ENCODE results near the gene UPF3A.
A peak's percentile ranks its signal among the peaks of the same experiment; 100 is the strongest.

Gene UPF3A

DNA sequence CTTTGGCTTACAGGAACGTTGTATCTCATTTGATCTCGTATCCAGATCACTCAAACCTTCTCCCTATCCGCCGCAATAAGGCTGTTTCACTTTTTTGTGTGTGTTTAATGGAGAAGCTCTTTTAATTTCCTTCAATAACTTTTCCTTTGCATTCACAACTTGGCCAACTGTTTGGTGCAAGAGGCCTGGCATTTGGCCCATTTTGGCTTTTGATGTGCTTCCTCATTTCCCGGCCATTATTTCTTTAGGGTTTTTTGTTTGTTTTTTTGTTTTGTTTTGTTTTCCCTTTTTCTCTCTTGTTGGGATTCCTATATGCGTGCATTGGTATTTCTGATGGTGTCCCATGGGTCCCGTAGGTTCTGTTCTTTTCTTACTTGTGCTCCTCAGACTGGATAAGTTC, 6.1 kb upstream of the UPF3A start:
- Mint-ChIP-seq H3K27me3 (no peaks in the 10 kb centered on the region), H3K36me3 (ENCODE audit: low read depth) (peaks cover 85% of the 10 kb centered on the region), H3K4me3 (no peak overlapping the region), H3K27ac (no peak overlapping the region), H3K9me3 (no peaks in the 10 kb centered on the region), H3K4me1 (ENCODE audit: low read depth) (peaks cover 27% of the 10 kb centered on the region)
- no peak for DNase-seq

DNA sequence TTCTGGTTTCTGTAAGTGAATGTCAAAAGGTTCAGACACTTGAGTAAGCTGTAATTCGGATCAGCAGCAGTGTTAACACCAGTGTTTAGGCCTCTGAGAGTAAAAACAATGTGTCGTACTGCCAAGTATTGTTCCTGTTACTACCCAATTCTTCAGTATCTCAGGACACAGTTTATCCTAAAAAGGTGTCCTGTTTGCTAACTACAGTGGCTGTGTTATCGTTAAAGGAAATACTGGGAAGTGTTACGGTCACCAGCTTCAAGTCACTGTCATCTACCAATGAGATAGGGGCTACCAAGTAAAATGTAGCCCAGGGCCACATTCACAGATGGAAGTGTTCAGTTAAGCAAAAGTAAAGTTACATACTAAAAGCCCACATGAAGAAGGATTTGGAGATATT, 2.3 kb upstream of the UPF3A start:
- no peaks in the 10 kb centered on the region for H3K9me3 Mint-ChIP-seq
- H3K36me3 Mint-ChIP-seq (ENCODE audit: low read depth): peaks cover 80% of the 10 kb centered on the region
- peak overlapping the region; percentile 96 for H3K27ac Mint-ChIP-seq
- H3K27me3 Mint-ChIP-seq: no peaks in the 10 kb centered on the region
- DNase-seq: no peak
- no peak overlapping the region for H3K4me3 Mint-ChIP-seq
- peaks cover 44% of the 10 kb centered on the region for H3K4me1 Mint-ChIP-seq (ENCODE audit: low read depth)

DNA sequence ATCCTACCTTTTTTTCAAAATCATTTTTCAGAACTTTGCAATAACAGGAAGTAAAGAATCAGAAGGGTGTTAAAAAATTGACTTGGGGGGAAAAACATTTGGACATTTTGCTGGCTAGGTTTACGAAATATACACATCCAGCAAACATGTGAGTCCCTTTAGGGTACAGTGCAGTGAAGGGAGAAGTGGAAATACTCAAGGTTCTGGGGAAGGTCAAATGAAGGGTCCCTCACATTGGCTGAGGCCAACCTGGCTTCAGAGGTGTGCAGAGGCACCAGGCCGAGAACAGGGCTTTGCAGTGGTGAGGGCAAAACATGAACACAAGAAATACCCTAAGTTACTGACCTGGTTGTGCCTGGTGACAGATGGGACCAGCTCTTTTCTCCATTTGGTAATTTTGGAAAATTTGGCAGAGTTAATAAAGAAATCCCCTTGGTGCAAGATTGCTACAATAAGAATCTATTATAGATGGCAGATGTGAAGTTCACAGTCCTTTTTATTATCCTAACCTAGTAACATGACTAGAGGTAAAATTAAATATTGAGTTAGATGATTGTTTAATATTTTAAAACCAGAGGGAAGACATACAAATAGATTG, 1.5 kb upstream of the UPF3A start:
- Mint-ChIP-seq H3K36me3 (ENCODE audit: low read depth) (peaks cover 80% of the 10 kb centered on the region), H3K4me1 (ENCODE audit: low read depth) (peaks cover 48% of the 10 kb centered on the region), H3K4me3 (peak overlapping the region; percentile 89), H3K27me3 (no peaks in the 10 kb centered on the region), H3K27ac (peak overlapping the region; percentile 96), H3K9me3 (no peaks in the 10 kb centered on the region)
- DNase-seq: no peak

DNA sequence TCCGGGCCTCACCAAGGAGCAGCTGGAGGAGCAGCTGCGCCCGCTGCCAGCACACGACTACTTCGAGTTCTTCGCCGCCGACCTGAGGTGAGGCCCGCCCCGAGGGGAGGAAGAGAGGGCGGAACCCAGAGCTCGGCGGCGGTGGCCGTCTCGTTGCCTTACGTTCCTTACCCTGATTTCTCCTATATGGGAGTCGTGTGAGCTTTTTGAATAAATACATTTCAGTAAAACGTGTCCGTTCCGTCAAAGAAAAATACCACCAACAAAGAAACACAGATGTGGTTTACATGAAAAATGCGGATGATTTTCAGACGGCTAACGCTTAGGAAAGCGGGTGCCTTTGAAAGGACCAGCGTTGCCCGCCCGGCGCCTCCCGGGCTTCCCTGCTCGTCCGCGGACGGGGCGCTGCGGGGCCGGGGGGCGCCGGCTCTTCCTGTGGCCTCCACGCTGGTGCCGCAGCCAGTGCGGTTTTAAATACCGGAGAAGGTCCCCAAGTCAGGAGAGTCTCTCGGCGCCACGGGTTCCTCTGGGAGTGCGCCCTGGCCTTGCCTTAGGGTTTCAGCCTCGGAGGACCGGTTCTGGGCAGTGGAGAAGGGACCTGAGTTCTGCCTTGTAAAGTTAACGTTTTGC, 755 bp downstream of the UPF3A start:
- peaks cover 58% of the 10 kb centered on the region for H3K4me1 Mint-ChIP-seq (ENCODE audit: low read depth)

DNA sequence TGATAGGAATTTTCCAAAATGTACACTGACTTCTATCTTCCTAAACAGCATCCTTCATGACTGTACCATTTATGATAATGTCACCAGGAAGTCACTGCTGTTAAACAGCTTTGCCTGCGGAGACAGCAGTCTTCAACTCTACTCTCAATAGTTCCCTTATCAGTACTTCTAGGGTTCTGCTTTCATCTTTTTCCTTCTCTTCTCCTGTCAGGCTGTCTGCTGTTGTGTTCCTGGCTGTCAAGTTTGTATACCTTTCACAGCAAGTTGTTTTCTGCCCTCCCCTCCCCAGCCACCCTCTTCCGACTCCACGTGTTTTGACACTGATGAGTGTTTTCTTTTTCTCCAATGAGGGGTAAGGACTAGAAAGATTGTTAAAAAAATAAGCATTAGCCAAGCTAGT, 2.2 kb downstream of the UPF3A start:
- Mint-ChIP-seq H3K4me1 (ENCODE audit: low read depth) (peaks cover 56% of the 10 kb centered on the region), H3K27me3 (no peaks in the 10 kb centered on the region), H3K36me3 (ENCODE audit: low read depth) (peaks cover 83% of the 10 kb centered on the region), H3K4me3 (peak overlapping the region; percentile 32), H3K27ac (peak overlapping the region; percentile 60), H3K9me3 (no peaks in the 10 kb centered on the region)
- DNase-seq: no peak

More for the DNA sequence above, 755 bp downstream of the UPF3A start:
- peaks cover 80% of the 10 kb centered on the region for H3K36me3 Mint-ChIP-seq (ENCODE audit: low read depth)
- H3K27ac Mint-ChIP-seq: peak overlapping the region; percentile 96
- H3K9me3 Mint-ChIP-seq: no peaks in the 10 kb centered on the region
- H3K4me3 Mint-ChIP-seq: peak overlapping the region; percentile 89
- no peaks in the 10 kb centered on the region for H3K27me3 Mint-ChIP-seq
- DNase-seq: peak; percentile 66

DNA sequence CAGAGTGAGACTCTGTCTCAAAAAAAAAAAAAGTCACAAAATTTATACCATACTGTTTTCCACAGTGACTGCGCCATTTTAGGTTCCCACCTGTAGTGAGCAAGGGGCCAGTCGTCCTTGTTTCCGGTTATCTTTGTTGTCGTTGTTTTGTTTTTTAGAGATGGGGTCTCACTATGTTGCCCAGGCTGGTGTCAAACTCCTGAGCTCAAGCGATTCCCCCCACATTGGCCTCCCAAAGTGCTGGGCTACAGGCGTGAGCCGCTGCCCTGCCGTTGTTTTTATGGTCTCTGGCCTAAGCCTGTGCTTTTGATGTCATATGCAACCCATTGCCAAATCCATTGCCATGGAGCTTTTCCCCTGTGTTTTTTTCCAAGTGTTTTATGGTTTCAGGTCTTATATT, 3.3 kb downstream of the UPF3A start:
- Mint-ChIP-seq H3K4me1 (ENCODE audit: low read depth) (peaks cover 50% of the 10 kb centered on the region), H3K4me3 (no peak overlapping the region), H3K27ac (peak overlapping the region; percentile 63), H3K36me3 (ENCODE audit: low read depth) (peaks cover 87% of the 10 kb centered on the region), H3K27me3 (no peaks in the 10 kb centered on the region), H3K9me3 (no peaks in the 10 kb centered on the region)
- DNase-seq: no peak

DNA sequence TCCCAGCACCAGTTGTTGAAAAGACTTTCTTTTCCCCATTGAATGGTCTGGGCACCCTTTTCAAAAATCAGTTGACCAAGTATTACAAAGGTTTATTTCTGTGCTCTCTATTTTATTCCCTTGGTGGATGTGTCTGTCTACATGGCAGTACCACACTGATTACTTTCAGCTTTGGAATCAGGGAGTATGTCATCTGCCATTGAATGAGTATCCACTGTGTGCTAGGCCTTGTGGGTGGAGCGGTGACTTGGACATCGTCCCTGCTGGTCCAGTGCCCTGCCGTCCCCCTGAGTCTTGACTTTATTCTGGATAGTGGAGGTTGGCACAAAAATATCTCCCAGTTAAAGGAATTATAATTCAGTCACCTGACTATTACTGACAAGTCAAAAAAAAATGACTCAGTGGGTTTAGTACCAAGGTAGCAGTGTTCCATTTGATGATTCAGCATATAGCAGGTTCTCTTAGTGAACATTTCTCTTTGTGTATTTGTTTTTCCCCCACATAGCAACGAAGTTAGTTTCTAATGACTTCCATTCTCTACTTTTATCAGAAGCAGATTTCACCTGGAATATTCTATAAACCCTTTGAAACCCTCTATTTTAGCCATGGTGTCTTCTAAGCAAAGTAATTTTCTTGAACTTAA, 3.9 kb downstream of the UPF3A start:
- no peak overlapping the region for H3K4me3 Mint-ChIP-seq
- peaks cover 45% of the 10 kb centered on the region for H3K4me1 Mint-ChIP-seq (ENCODE audit: low read depth)
- peak overlapping the region; percentile 63 for H3K27ac Mint-ChIP-seq
- DNase-seq: no peak
- H3K27me3 Mint-ChIP-seq: no peaks in the 10 kb centered on the region
- peaks cover 88% of the 10 kb centered on the region for H3K36me3 Mint-ChIP-seq (ENCODE audit: low read depth)
- no peaks in the 10 kb centered on the region for H3K9me3 Mint-ChIP-seq

DNA sequence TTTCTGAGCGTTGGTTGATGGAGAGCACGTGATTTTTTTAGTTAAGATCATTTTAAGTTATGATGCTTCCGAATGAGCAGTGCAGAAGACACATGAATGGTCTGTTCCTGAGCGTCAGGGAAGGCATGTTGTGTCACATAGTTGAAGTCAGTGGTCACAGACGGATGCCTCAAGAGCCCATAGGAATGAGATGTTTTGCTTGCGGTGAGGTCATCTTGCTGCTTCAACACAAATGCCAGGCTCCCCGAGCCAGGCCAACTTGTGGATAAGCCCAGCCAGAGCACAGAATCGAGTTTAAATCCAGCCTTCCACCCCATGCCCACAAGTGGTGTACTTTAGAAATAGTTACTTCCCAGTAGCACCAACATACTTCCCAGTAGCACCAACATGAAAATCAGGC, 5.4 kb downstream of the UPF3A start:
- no peak overlapping the region for H3K4me3 Mint-ChIP-seq

DNA sequence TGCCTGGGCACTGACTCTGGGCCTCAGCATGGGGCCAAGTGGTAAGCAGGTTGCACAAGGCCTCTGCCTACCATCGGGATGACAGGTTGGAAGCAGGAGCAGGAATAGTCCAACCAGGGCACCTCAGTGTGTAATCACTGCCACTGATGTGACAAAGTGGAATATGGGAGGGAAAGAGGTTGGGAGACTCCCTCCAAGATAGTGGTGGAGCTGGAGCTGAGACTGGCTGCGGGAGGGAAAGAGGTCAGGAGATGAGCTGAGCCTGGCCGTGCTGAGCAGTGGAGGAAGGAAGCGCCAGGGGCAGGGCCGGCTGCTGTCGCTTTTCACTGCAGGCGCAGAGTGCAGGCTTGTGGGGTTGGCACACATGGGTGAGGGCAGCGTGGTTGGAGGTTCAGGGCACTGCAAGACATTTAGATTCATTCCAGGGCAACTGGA, 6.8 kb downstream of the UPF3A start:
- no peak for DNase-seq
- H3K4me1 Mint-ChIP-seq (ENCODE audit: low read depth): peaks cover 37% of the 10 kb centered on the region
- H3K9me3 Mint-ChIP-seq: no peaks in the 10 kb centered on the region
- H3K36me3 Mint-ChIP-seq (ENCODE audit: low read depth): peaks cover 97% of the 10 kb centered on the region
- H3K4me3 Mint-ChIP-seq: no peak overlapping the region
- no peaks in the 10 kb centered on the region for H3K27me3 Mint-ChIP-seq
- H3K27ac Mint-ChIP-seq: peak overlapping the region; percentile 48

More for the DNA sequence above, 5.4 kb downstream of the UPF3A start:
- Mint-ChIP-seq H3K4me1 (ENCODE audit: low read depth) (peaks cover 39% of the 10 kb centered on the region), H3K9me3 (no peaks in the 10 kb centered on the region), H3K27me3 (no peaks in the 10 kb centered on the region), H3K27ac (peak overlapping the region; percentile 0), H3K36me3 (ENCODE audit: low read depth) (peaks cover 93% of the 10 kb centered on the region)
- no peak for DNase-seq

DNA sequence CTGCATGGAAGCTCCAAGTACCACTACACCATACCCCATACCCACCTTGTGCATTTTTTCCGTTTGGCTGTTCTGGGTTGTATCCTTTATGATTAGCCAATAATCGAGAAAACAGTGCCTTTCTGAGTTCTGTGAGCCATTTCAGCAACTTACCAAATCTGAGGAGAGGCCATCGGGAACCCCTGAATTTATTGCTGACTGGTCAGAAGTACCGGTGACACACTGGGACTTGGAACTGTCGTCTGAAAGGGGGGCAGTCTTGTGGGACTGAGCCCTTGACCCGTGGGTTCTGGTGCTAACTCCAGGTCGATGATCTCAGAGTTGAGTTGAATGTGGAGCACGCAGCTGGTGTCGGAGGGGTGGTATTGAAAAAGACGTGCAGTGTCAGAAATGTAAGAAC, 15.0 kb downstream of the UPF3A start:
- no peak for DNase-seq
- Mint-ChIP-seq H3K4me3 (no peak overlapping the region), H3K4me1 (ENCODE audit: low read depth) (peaks cover 11% of the 10 kb centered on the region), H3K36me3 (ENCODE audit: low read depth) (peaks cover 83% of the 10 kb centered on the region), H3K27me3 (no peaks in the 10 kb centered on the region), H3K9me3 (no peaks in the 10 kb centered on the region), H3K27ac (no peak overlapping the region)

DNA sequence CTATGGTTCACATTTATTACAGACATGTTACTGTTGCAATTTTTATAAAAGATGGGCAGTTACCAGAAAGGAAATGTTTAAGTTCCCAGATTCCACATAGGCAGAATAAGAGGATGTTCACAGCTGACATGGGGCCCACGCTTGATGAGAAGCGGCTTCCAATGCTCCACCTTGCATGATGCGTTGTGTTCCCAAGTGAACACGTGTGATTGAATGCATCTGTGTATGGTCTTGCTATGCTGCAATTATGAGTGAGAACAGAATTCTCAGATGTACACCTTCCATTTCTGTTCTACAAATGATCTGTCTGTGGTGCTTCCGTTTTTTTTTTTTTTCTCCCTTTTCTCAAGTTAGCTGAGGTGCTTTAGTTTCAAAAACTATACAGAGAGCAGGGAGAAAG, 15.5 kb downstream of the UPF3A start:
- Mint-ChIP-seq H3K4me3 (no peak overlapping the region), H3K36me3 (ENCODE audit: low read depth) (peaks cover 83% of the 10 kb centered on the region), H3K27ac (no peak overlapping the region)

DNA sequence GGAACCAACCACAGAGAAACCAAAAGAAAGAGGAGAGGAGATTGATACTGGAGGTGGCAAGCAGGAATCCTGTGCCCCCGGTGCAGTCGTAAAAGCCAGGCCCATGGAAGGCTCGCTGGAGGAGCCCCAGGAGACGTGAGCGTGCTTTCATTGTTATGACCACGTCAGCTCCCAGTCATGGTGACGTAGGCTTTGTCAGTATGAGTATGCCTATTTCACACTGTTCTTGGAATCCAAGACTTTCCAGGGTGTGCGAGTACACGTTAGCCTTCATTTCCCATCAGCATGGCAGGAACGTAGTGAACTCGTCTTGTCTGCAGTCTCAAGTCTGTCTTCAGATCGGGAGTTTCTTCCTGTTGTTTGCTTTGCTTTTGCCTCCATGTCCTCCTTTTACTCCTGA, 17.5 kb downstream of the UPF3A start:
- Mint-ChIP-seq H3K27me3 (no peaks in the 10 kb centered on the region), H3K4me3 (no peak overlapping the region), H3K36me3 (ENCODE audit: low read depth) (peaks cover 83% of the 10 kb centered on the region), H3K4me1 (ENCODE audit: low read depth) (peaks cover 2% of the 10 kb centered on the region), H3K9me3 (no peaks in the 10 kb centered on the region), H3K27ac (no peak overlapping the region)
- DNase-seq: no peak

More for the DNA sequence above, 15.5 kb downstream of the UPF3A start:
- H3K27me3 Mint-ChIP-seq: no peaks in the 10 kb centered on the region
- no peaks in the 10 kb centered on the region for H3K9me3 Mint-ChIP-seq
- peaks cover 11% of the 10 kb centered on the region for H3K4me1 Mint-ChIP-seq (ENCODE audit: low read depth)
- no peak for DNase-seq

DNA sequence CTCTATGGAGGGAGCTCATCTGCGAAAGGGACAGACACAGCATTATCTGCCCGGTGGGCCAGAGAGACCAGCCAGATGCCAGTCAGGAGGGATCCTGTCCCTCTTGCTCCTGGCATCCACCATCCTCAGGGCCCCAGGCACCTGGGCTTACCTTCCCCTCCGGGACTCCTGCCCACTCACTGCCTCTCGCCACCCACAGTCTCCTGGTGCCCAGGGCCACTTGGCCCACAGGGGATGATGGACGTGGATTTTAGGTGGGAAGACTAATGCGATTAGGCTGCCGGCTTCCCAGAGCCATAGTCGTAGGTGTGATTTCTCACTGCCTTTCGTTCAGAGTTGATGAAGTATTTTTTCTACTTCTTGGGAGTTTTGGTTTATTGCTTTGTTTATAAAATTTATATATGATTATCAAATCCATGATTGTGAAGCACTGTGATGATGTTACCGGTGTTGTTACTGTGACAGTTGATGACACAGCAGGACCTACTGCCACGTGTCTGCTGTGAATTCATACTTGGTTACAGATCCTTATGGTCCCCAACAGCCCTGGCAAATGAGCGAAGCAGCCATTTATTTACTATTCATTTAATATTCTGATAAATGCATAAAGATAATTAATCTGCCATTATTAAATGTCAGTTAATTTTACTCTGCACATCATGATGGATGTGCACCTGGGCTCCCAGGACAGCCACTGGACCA, 18.4 kb downstream of the UPF3A start:
- no peaks in the 10 kb centered on the region for H3K9me3 Mint-ChIP-seq
- no peak for DNase-seq
- H3K4me3 Mint-ChIP-seq: no peak overlapping the region
- no peaks in the 10 kb centered on the region for H3K4me1 Mint-ChIP-seq (ENCODE audit: low read depth)
- H3K36me3 Mint-ChIP-seq (ENCODE audit: low read depth): peaks cover 83% of the 10 kb centered on the region
- no peaks in the 10 kb centered on the region for H3K27me3 Mint-ChIP-seq
- no peak overlapping the region for H3K27ac Mint-ChIP-seq

DNA sequence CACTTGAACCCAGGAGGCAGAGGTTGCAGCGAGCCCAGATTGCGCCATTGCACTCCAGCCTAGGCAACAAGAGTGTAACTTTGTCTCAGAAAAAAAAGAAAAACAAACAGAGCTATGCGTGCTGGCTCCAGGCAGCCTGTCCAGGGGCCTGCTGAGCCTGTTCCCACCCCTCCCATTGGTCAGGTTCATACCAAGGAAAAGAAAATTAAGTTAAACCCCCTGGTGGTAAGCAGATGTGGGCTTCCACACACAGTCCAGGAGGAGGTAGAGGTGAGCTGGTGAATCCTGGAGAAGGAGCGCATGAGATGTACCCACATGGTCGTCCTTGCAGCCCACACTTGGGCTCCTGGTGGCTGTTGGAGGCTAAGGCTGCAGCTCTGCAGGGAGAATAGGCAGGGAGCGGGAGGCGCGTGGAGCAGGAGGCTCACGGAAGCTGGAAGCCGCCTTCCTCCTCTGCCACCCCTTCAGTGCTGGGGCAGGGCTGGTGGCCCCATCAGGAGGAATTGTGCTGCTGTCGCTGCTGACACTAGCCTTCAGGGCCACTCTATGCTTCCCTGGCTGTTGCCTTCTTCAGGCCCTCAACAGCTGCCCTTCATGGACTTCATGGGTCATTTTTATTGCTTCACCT, 22.4 kb downstream of the UPF3A start:
- peaks cover 77% of the 10 kb centered on the region for H3K36me3 Mint-ChIP-seq (ENCODE audit: low read depth)
- H3K4me1 Mint-ChIP-seq (ENCODE audit: low read depth): no peaks in the 10 kb centered on the region
- H3K9me3 Mint-ChIP-seq: no peaks in the 10 kb centered on the region
- no peaks in the 10 kb centered on the region for H3K27me3 Mint-ChIP-seq
- H3K4me3 Mint-ChIP-seq: no peak overlapping the region
- no peak overlapping the region for H3K27ac Mint-ChIP-seq
- no peak for DNase-seq
